Measurements from ENCODE around the gene MDN1.

DNA sequence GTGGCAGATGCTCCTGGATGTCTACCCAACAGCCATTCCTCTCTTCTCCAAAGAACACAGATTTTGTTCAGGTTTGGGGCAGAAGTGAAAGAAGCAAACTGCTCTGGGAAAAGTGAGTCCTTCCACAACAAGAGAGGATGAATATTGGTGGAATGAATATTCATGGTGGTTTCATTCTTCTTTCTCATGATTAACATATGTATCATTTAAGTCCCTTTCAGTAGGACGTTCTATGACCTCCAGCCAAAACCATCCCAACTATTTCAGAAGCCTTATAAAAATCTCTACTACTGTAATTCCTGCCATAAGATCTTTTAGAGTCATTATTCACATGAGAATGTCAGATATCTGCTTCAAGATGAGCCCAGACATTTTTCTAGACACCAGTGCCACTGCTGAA is 44.4 kb downstream of the MDN1 start:
- TF ChIP-seq, protein P1, sequence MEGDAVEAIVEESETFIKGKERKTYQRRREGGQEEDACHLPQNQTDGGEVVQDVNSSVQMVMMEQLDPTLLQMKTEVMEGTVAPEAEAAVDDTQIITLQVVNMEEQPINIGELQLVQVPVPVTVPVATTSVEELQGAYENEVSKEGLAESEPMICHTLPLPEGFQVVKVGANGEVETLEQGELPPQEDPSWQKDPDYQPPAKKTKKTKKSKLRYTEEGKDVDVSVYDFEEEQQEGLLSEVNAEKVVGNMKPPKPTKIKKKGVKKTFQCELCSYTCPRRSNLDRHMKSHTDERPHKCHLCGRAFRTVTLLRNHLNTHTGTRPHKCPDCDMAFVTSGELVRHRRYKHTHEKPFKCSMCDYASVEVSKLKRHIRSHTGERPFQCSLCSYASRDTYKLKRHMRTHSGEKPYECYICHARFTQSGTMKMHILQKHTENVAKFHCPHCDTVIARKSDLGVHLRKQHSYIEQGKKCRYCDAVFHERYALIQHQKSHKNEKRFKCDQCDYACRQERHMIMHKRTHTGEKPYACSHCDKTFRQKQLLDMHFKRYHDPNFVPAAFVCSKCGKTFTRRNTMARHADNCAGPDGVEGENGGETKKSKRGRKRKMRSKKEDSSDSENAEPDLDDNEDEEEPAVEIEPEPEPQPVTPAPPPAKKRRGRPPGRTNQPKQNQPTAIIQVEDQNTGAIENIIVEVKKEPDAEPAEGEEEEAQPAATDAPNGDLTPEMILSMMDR (IDR thresholded peaks at IDR 0.05; ENCODE audit: borderline replicate concordance, extremely low read depth, low read length, poor library complexity, severe bottlenecking) = no peak
- no peak for TF ChIP-seq EZH2 (IDR thresholded peaks at IDR 0.05; ENCODE audit: borderline replicate concordance, low read depth, low read length, severe bottlenecking)

All from DND-41 (cell line).